GM21423 (cell line): ENCODE data around the gene ALAS1.
"Not testable (repeated sequence)": the region's sequence is repeated elsewhere in the genome, so short reads cannot be mapped to it uniquely, and the experiment has no call there.

Experiments used
- ATAC-seq: cut with Tn5 transposase; IDR thresholded peaks from one replicate; pipeline ENCODE4 v1.9.1; 2021; ENCODE audit warnings: mild to moderate bottlenecking, moderate library complexity; ENCODE audit not compliant: unreplicated experiment

The ALAS1 gene

DNA sequence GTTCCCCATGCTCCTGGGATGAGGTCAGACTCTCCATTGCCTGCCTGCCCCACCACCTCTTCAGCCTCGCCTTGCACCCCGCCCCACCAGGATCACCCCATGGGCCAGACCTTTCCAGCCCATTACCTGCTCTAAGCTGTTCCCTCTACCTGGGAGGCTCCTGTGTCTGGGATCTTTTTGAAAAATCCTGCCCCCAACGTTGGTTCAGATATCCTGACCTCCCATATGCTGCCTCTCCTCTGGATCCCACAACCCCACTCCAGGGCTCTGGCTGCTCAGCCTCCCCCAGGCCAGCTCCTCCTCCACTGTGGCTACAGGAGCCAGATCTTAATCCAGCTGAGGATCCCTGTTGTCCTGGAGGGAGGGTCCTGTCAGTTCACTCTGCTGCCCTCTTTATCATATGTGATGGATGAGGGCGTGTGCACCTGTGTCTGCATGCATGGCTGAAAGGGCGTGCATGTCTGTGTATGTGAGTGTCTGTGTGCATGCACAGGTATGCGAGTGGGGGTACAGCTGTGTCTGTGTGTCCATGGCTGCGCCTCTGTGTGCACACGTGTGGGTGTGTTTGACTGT lies 21.7 kb upstream of the ALAS1 start:
- no peak for ATAC-seq

DNA sequence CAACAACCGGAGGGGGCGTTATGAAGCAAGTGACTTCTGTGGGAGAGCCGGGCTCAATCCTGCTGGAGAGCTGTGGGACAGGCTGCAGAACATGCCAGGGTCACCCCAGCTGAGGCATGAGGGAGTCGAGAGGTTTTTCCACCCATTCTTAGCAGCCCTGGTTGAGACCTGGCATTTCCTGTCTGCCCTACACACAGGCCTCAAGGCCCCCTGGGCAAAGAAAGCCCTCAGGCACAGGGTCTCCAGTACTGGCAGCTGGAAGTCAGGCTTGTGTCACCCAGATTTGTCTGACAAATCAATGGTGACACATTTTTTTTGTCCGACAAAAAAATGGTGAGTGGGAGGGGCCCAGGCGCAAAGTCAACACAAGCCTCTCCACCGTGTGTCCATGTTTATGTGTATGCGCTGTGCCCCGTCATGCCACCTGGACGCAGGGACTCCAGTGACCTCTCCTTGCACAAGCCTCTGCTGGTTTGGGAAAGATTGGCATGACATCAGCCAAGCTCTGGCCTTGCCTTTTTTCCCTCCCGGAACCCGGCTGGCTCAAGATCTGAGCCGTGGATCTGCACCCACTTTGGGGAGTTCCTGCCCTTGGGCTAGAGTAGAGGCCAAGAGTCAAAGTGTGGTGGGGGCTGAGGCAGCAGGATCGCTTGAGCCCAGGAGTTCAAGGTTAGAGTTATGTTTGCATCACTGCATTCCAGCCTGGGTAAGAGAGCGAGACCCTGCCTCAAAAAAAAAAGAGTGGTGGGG lies 20.8 kb upstream of the ALAS1 start:
- ATAC-seq: no peak

DNA sequence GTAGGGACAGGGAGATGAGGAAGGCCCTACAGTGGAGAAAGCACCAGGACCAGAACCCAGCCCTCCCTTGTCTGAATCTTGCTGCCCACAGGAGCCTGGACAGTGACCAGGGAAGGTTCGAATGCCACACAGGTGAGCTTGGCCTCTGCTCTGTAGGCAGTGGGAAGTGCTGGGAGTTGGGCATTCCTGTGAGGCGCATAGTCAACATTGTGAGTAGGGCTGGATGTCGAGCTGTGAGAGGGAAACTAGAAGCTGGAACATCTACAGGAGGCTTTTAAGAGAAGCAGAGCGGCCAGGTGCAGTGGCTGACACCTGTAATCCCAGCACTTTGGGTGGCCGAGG lies 20.3 kb upstream of the ALAS1 start:
- ATAC-seq: no peak

DNA sequence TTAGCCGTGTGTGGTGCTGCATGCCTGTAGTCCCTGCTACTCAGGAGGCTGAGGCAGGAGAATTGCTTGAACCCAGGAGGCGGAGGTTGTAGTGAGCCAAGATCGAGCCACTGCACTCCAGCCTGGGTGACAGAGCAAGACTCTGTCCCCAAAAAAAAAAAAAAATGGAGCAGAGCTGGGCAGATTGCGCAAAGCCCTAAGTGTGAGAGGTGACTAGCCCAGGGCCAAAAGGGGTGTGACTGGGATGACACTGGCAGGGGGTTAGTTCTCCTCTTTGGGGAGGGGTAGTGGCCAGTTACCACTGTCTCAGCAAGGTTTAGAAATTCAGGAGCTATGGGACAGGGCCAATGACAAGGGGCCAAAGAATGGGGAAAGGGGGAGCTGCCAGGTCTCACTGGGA lies 19.8 kb upstream of the ALAS1 start:
- ATAC-seq: not testable (repeated sequence)

DNA sequence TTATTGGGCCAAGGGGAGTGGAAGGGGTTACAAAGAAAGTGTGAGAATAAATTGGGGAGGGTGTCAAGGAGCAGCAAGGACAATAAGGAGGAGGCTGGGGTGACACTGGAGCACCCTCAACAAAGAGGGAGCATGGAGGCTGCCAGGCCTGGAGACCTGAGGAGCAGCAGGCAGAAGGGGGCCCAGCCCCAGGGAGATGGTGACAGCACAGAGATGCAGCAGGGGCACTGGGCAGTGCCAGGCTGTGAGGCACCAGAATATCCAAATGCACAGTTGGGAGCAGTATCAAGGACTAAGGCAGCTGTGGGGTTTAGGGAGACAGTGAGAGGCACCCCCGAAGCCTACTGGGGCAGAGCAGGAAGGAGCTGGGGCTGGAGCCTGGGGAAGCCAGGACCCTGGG lies 19.4 kb upstream of the ALAS1 start:
- ATAC-seq: no peak

DNA sequence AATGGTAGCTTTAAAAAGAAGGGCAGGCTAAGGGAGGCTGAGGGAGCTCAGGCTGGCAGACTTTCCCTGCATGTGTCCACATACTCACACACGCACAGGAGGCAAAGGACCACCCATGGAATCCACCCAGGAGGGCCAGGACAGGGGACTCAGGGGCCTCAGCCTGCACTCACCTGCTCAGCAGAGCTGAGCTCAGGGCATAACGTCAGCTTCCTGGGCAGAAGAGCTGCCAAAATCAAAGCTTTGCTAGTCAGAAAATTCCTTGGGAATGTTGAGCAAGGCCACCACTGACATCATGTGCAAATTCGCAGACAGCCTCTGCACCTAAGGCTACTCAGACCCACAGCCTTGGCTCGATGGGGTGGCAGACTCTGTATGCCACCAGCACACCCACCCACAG lies 16.4 kb upstream of the ALAS1 start:
- no peak for ATAC-seq

DNA sequence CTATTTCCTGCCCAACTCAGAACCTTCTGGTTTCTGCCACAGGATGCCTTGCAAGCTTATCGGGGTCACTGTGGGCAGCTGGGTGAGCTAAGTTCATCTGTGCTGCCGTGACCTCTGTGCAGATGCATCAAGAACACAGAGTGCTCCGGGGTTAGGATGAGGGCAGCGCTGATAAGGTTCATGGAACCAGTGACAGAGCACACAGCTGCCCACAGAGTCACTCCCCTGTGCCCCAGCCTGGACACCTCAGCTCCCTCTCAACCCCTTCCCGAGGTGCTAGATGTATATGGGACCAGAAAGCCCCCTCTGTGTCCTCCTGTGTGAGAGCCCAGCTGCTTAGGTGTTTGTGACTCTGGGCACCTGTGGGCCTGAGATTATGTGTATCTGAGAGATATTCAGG lies 15.8 kb upstream of the ALAS1 start:
- ATAC-seq: no peak

DNA sequence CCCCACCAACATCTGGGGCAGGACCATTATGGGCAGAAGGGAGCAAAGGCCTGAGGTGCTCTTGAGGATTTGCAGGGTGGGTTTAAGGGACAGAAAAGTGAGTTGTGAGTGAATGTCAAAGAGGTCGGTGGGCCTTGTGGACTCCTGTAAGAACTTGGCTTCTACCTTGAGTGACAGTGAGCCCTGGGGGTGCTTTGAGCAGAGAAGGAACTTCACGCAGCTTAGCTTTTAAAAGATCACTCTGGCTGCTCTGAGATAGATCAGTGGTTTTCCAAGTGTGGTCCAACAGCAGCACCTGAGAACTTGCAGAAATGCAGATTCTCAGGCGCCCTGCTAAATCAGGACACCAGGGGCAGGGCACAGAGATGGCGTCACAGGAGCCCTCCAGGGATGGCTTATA lies 15.3 kb upstream of the ALAS1 start:
- ATAC-seq: no peak

DNA sequence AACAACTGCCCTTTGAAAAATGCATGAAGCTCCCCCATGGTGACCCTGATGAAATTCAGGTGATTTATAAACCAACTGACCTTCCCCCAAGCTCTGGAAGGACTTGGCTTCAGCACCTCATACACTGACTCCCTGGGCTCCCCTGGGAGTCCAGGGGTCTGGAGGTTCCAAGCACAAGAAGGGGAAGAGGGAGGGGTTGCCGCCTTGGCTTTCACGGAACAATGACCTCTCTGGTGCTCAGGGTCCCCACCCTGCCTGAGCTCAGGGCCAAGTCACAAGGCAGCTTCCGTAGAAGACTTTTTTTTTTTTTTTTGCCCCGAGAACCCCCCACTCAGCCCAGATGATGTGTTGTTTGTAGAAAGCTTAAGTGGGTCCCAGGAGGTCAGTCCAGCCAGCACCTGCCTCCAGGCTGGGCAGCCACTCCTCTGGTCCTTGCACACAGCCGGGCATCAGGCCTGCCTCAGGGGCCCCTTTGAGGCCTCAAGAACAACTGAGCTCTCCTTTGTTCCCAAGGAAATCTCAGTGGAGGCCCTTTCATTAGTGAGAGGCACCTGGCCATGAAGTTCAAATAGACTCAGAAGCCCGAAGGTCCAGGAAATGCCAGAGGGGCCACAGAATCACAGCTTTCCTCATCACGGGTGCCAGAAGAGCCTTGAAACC lies 14.0 kb upstream of the ALAS1 start:
- ATAC-seq: no peak

DNA sequence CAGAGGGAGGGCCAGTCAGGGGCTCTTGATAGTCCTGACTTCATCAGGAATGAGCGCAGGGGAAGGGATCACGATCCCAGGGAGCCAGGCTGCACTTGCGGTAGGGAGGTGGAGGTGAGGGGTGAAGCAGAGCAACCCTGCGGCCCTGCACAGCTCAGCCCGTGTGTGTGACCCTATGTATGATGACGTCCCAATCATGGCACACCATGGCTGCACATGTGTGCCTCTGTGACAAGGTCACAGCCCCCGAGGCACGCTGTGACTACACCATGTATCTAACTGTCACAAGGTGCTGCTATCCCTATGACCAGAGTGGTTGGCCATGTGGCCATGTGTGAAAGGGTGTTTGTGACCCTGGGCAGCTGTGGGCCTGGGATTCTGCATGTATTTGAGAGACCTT lies 13.3 kb upstream of the ALAS1 start:
- no peak for ATAC-seq

DNA sequence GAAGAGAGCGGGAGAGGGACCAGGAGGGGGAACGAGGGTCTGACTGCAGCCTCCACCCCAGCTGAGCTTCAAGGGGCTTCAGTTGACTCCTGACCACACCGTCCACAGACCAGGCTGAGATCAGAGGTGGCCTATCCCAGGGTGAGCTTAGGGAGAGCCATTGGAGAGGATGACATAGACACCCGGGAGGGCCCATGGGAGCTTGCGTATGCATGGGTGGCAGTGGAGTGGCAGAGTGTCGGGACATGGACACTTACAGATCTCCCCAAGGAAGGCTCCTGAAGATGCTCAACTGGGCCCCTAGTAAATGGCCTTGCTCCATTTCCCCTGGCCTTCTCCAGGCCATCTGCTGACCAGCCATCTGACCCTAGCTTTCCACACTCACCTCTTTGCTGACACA lies 12.6 kb upstream of the ALAS1 start:
- no peak for ATAC-seq

DNA sequence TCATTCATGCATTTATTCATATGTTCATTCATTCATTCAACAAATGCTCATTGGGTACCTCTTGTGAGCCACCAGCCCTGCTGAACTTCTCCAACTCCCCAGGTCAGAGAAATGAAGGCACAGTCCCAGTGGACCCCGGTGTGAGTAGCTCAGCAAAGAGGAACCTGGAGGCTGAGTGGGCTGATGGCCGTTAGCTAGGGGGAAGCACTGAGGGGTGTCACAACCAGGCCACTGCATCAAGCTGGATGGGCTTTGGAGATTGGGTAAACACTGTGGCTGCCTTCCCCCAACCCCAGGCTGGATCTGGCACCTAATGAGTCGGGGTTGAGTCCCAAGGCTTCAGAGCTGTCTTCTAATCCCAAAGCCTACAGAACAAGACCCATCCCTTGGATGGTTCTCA lies 12.1 kb upstream of the ALAS1 start:
- no peak for ATAC-seq

DNA sequence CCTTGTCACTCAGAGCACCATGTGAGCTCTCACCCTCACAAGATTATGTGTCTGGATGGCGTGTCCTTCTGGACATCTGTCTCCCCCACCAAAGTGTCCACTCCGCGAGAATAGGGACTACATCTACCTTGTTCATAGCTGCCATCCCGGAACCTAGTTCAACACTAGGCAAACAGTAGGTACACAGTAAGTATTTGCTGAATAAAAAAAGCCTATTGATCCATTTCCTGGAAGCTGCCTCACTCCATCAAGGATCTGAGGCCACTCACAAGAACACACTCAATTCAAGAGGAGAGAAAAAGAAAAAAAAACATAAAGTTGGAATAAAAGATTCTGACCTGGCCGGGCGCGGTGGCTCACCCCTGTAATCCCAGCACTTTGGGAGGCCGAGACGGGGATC lies 11.2 kb upstream of the ALAS1 start:
- no peak for ATAC-seq

DNA sequence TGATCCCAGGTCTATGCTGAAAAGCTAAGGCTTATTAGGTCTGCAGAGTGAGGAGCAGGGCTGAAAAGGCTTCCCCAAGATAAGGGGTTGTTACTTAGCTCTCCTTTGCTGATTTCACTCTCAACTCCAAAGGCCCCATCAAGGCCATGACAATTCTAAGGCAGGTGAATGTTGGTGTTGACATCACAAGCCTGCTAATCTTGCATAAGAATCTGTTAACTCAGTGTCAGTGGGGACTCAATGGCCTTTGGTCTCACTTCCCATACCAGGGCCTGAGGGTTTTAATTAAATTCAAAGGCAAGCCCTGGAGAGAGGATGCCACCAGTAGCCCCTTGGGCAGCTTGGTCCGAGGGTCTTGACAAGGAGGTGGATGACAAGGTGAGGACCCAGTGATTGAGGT lies 9.4 kb upstream of the ALAS1 start:
- ATAC-seq: no peak

DNA sequence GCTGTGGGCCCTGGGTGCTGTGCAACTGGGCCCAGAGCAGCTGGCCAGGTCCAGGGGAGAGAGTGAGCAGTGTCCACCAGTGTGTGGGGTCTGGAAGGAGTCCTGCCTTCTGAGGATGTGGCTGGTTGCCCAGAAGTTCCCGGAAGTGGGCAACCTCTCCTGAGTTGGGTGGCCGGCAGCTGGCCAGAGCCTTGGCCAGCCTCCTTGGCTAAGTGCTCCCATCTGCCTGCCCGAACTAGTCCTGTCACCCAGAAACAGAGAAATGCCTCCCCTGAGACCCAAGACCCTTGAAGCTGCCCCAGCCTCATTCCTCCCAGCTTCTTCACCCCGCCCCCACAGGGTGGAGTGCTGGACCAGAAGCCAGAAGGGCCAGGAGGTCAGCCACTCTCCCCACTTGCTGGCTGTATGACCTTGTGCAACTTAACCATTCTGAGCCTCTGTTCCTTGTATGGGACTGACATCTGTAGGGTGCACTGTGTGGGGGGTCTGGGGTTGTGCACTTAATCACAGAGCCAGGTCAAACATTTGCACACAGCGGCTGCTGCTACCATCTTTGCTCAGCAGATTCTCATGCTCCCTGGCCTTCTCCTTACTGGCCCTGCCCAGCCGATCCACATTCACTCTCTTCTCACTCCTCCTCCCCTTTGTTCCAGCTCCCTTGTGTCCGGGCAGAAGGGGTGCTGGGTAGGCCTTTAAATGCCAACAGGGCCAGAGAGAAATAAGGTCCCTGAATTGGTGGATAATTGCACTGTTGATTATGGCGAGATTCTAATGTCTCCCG lies 7.5 kb upstream of the ALAS1 start:
- no peak for ATAC-seq

DNA sequence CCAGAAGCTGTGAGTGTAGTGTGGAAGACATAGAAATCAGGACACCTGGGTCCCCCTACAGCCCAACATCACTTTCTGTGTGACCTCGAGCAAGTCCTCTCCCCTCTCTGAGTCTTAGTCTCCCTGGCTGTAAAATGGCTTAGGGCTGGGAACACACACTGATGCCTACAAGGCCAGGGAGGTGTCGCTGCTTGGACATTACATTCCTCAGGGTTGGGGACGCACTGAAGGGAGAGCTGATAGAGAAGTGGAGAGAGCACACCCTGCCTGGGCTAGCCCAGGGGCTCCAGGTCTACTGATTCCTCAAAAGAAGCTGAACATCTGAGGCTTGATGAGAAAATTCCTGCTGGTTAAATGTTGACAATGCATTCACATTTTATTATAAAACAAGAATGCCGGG lies 6.3 kb upstream of the ALAS1 start:
- no peak for ATAC-seq

DNA sequence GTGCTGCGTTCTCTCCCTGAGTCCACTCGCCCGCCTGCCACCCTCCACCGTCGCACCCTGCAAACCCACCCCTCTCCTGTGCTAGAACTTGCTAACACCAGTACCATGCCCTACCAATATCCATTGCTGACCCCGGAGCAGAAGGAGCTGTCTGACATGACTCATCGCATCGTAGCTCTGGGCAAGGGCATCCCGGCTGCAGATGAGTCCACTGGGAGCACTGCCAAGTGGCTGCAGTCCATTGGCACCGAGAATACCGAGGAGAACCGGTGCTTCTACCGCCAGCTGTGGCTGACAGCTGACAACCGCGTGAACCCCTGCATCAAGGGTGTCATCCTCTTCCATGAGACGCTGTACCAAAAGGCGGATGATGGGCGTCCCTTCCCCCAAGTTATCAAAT lies 4.9 kb upstream of the ALAS1 start:
- ATAC-seq: no peak

DNA sequence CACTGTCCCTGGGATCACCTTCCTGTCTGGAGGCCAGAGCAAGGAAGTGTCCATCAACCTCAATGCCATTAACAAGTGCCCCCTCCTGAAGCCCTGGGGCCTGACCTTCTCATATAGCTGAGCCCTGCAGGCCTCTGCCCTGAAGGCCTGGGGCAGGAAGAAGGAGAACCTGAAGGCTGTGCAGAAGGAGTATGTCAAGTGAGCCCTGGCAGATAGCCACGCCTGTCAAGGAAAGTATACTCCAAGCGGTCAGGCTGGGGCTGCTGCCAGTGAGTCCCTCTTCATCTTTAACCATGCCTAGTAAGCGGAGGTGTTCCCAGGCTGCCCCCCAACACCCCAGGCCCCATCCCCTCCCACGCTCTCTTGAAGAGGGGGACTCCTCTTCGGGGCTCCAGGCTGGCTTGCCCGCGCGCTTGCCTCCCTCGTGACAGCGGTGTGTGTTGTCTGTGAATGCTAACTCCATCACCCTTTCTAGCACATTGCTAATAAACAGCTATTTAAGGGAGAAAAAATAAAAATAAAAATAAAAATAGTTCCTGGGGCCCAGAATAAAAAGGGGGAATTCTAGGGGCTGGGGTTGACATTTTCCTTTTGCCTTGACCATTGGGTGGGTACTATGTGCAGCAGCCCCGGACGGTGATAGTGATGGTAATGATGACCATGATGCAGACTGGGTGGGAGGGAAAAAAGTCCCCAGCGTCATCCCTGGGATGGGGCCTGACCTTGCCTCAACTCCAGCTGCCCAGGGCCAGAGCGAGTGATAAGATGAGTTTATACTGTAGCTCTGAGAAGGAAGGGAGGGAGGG lies 3.3 kb upstream of the ALAS1 start:
- ATAC-seq: no peak

DNA sequence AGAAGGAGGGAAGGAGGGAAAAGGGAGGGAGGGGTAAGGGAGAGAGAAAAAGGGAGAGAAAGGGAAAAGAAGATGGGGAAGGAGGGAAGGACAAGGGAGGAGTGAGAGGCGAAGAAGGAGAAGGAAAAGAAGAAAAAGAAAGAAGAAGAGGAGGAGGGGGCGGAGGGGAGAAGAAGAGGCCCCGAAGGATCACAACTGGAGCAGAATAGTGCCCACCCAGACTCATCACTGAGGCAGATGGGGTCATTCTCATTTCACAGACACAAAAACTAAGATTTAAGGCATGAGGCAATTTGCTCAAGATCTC lies 2.7 kb upstream of the ALAS1 start:
- no peak for ATAC-seq

DNA sequence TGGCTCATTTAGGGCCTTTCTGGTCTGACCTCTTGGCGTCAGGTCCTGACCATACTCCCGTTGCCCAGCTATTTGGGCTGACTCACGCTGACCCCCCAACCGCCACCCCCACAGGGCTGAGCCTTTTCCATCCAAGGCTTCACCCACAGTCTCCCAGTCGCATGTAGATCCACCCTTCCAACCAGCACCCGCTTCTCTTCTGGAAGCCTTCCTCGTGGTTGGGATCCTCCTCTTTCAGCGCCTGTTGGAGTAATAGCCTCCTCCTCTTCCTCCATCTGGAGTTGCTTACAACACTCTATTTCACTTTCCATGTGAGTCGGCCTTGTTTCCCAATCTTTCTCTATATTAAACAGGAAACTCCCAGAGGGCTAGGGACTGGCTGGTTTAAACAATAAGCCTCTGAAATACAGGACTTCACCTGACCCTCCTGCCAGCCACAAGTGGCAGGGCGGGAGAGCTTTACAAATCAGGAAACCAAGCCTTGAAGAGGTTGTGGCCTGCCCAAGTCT lies 2.1 kb upstream of the ALAS1 start:
- no peak for ATAC-seq

DNA sequence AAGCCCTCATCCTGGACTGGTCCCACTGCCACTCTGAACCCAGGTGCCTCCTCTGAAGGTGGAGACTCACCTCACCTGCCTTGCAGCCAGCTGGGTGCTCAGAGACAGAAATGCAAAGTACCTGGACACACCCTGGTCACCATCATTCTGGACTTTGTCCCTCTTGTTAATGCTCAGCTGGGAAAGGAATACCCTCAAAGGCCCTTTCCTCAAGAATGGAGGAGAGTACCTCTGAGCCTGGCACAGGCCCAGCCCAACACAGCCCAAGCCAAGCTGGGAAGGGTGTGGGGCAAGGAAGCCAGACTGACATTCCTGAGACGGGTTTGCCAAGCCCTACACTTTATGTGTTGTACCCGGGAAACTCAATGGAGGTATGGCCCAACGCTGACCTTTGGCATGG lies 983 bp upstream of the ALAS1 start:
- no peak for ATAC-seq
